GM12801 (cell line): ENCODE data around the gene LRRC28.

Source experiments
- CTCF ChIP-seq: IDR thresholded peaks from one replicate; pipeline ENCODE4 v1.5.1; 2011; ENCODE audit warnings: control low read depth; ENCODE audit not compliant: insufficient read length; ENCODE audit errors: extremely low read depth

The LRRC28 gene

GRCh38 chr15:99333413-99333812, 82.1 kb downstream of the LRRC28 start:
- no peak for TF ChIP-seq CTCF

- no peak for TF ChIP-seq CTCF
These were observed 82.7 kb downstream of the LRRC28 start for GRCh38 chr15:99333981-99334380.

- no peak for TF ChIP-seq CTCF
These were observed 84.2 kb downstream of the LRRC28 start for GRCh38 chr15:99335508-99335907.

- no peak for TF ChIP-seq CTCF
These were observed 85.5 kb downstream of the LRRC28 start for GRCh38 chr15:99336794-99337193.

- TF ChIP-seq CTCF, result no peak
These were observed 89.1 kb downstream of the LRRC28 start for GRCh38 chr15:99340347-99340746.

- no peak for TF ChIP-seq CTCF
These were observed 90.5 kb downstream of the LRRC28 start for GRCh38 chr15:99341786-99342185.

GRCh38 chr15:99343208-99343607, 91.9 kb downstream of the LRRC28 start:
- no peak for TF ChIP-seq CTCF
